HG03025 (cell line): ENCODE measurements around the gene WDR6.

Experiments used
- ATAC-seq: cut with Tn5 transposase; IDR thresholded peaks from one replicate; pipeline ENCODE4 v1.9.1; 2021; ENCODE audit warnings: mild to moderate bottlenecking, moderate library complexity; ENCODE audit not compliant: unreplicated experiment, low FRiP score

The WDR6 gene

GRCh38 chr3:49007068-49007770, at the start of gene WDR6:
Gene WDR6, plus strand, starts transcription at chr3:49007391. Its CDS starts 41 bp downstream, at chr3:49007432.
- ATAC-seq, result peak; percentile 71

- no peak for ATAC-seq
These were observed 46.3 kb upstream of the WDR6 start for GRCh38 chr3:48960841-48961413.

- ATAC-seq, result no peak
These were observed 44.9 kb upstream of the WDR6 start for GRCh38 chr3:48962340-48962739.

GRCh38 chr3:48962939-48963338, 44.3 kb upstream of the WDR6 start:
- no peak for ATAC-seq

- no peak for ATAC-seq
These were observed 43.6 kb upstream of the WDR6 start for GRCh38 chr3:48963591-48963990.

- ATAC-seq, result no peak
These were observed 40.8 kb upstream of the WDR6 start for GRCh38 chr3:48966367-48966766.

GRCh38 chr3:48966876-48967361, 40.3 kb upstream of the WDR6 start:
- no peak for ATAC-seq

- ATAC-seq, result no peak
These were observed 36.6 kb upstream of the WDR6 start for GRCh38 chr3:48970586-48970985.

- ATAC-seq, result no peak
These were observed 32.9 kb upstream of the WDR6 start for GRCh38 chr3:48974076-48974864.

GRCh38 chr3:48979451-48979850, 27.7 kb upstream of the WDR6 start:
- no peak for ATAC-seq

GRCh38 chr3:48980295-48980694, 26.9 kb upstream of the WDR6 start:
- no peak for ATAC-seq

- no peak for ATAC-seq
These were observed 25.2 kb upstream of the WDR6 start for GRCh38 chr3:48982016-48982415.

GRCh38 chr3:48982686-48983085, 24.5 kb upstream of the WDR6 start:
- ATAC-seq, result no peak

- ATAC-seq, result no peak
These were observed 24.1 kb upstream of the WDR6 start for GRCh38 chr3:48983096-48983495.

- ATAC-seq, result no peak
These were observed 22.5 kb upstream of the WDR6 start for GRCh38 chr3:48984663-48985062.

- ATAC-seq, result no peak
These were observed 21.3 kb upstream of the WDR6 start for GRCh38 chr3:48985831-48986376.

- no peak for ATAC-seq
These were observed 17.9 kb upstream of the WDR6 start for GRCh38 chr3:48989126-48989795.

GRCh38 chr3:48989796-48990635, 17.2 kb upstream of the WDR6 start, which contains the start of gene P4HTM:
Gene P4HTM, plus strand, starts transcription at chr3:48990241. Its CDS starts 16 bp downstream, at chr3:48990257.
- peak; percentile 42 for ATAC-seq

- no peak for ATAC-seq
These were observed 16.3 kb upstream of the WDR6 start for GRCh38 chr3:48990636-48991469.
